HCT116 (cell line): ENCODE data around the gene SFPQ. TPM values are rescaled to one million over a fixed set of nuclear protein-coding genes. Genes with fewer than 3 reads are reported as not detected.

Experiments
- ATAC-seq: fragments of 200-7000 bp; cut with Tn5 transposase; 2 replicates; pipeline ENCODE4 v1.9.1; 2020; ENCODE audit warnings: mild to moderate bottlenecking, moderate library complexity
- BruUV-seq: library from RNA; stranded (reverse); fragments of 400-500 nt; replicated peaks from 2 replicates; lab custom pipeline; 2021; lab: Mats Ljungman, UMichigan
- CTCF ChIA-PET: fragments of 300-600 bp; sonication (Branson Sonifier 250); formaldehyde crosslinking; loops from one replicate; lab custom pipeline; 2021; ENCODE audit warnings: antibody characterized with exemption; lab: Charles Lee
- POLR2A ChIA-PET: fragments of 300-600, 350-600 bp; sonication (Branson Sonifier 250); formaldehyde crosslinking; loops from one replicate; lab custom pipeline; 2021; ENCODE audit warnings: antibody characterized with exemption; lab: Charles Lee
- RAD21 ChIA-PET, 2 experiments: fragments of 300-600 bp; sonication (Branson Sonifier 250); formaldehyde crosslinking; loops; one replicate each; lab custom pipeline; 2023; ENCODE audit warnings: low total read pairs in 2 of 2; ENCODE audit not compliant: uncharacterized antibody in 2 of 2, unreplicated experiment in 2 of 2, low non-redundant PET in 1 of 2; lab: Charles Lee
- DNase-seq: peaks from one replicate; pipeline ENCODE4 v3.0.0-alpha.2; 2010; ENCODE audit warnings: low read depth, low spot score
- H2AFZ ChIP-seq: fragments of 200-600 bp; shearing (Covaris generic), sonication (generic); 2 replicates; pipeline ENCODE4 v1.6.1; 2017; ENCODE audit warnings: low read depth, mixed run types, mixed read lengths, antibody characterized with exemption, low read length; ENCODE audit not compliant: poor library complexity, severe bottlenecking
- H3K27ac ChIP-seq: 2 replicates; pipeline ENCODE4 v1.5.1; 2012; ENCODE audit warnings: low read depth, low read length
- H3K27me3 ChIP-seq: fragments of 200-600 bp; sonication (generic); 2 replicates; pipeline ENCODE4 v1.6.1; 2016; ENCODE audit warnings: mixed run types, low read length, mixed read lengths; ENCODE audit not compliant: insufficient read depth
- H3K36me3 ChIP-seq, 2 experiments: fragments of 200-500 bp in 1 of 2; fragments of 200-600 bp in 1 of 2; sonication (Bioruptor generic) in 1 of 2; sonication (generic) in 1 of 2; 2 replicates each; pipeline versions ENCODE4 v1.5.1 to v1.6.1; 2014 to 2016; ENCODE audit warnings: low read length in 2 of 2, inconsistent platforms in 1 of 2, mixed read lengths in 1 of 2, mixed run types in 1 of 2; ENCODE audit not compliant: insufficient read depth in 2 of 2, control insufficient read depth in 1 of 2
- H3K4me1 ChIP-seq, 2 experiments: fragments of 200-600 bp in 1 of 2; sonication (generic) in 1 of 2; 2 replicates each; pipeline versions ENCODE4 v1.5.1 to v1.6.1; 2012 to 2017; ENCODE audit warnings: low read length in 2 of 2, inconsistent platforms in 1 of 2, mild to moderate bottlenecking in 1 of 2, mixed read lengths in 1 of 2, mixed run types in 1 of 2, moderate library complexity in 1 of 2; ENCODE audit not compliant: insufficient read depth in 2 of 2, control insufficient read depth in 1 of 2
- H3K4me2 ChIP-seq: fragments of 200-600 bp; sonication (generic); 2 replicates; pipeline ENCODE4 v1.6.1; 2017; ENCODE audit warnings: mixed run types, low read length, mixed read lengths
- H3K4me3 ChIP-seq, 2 experiments: fragments of 200-600 bp in 1 of 2; sonication (generic) in 1 of 2; replicated peaks in 1 of 2; 2 replicates each; pipeline ENCODE4 v1.5.1; 2011 to 2016; ENCODE audit warnings: low read length in 2 of 2, control low read depth in 1 of 2, low read depth in 1 of 2, mild to moderate bottlenecking in 1 of 2, mixed read lengths in 1 of 2, mixed run types in 1 of 2
- H3K79me2 ChIP-seq: fragments of 200-600 bp; sonication (generic); 2 replicates; pipeline ENCODE4 v1.6.1; 2017; ENCODE audit warnings: mild to moderate bottlenecking, mixed run types, low read length, moderate library complexity, mixed read lengths; ENCODE audit not compliant: insufficient read depth
- H3K9ac ChIP-seq: fragments of 200-600 bp; sonication (generic); 2 replicates; pipeline ENCODE4 v1.6.1; 2016; ENCODE audit warnings: low read length, mixed read lengths
- H3K9me2 ChIP-seq: fragments of 200-600 bp; sonication (generic), shearing (Covaris generic); 2 replicates; pipeline ENCODE4 v1.6.1; 2017; ENCODE audit warnings: mixed run types, mild to moderate bottlenecking, moderate library complexity; ENCODE audit not compliant: insufficient read depth
- H3K9me3 ChIP-seq, 2 experiments: fragments of 200-500 bp in 1 of 2; fragments of 200-600 bp in 1 of 2; sonication (Bioruptor generic) in 1 of 2; sonication (generic) in 1 of 2; 2 replicates each; pipeline ENCODE4 v1.6.1; 2014 to 2017; ENCODE audit warnings: low read length in 2 of 2, mixed read lengths in 2 of 2, inconsistent platforms in 1 of 2, low read depth in 1 of 2, mild to moderate bottlenecking in 1 of 2, mixed run types in 1 of 2, moderate library complexity in 1 of 2; ENCODE audit not compliant: control insufficient read depth in 1 of 2, insufficient read depth in 1 of 2
- H4K20me1 ChIP-seq: fragments of 200-600 bp; sonication (generic), shearing (Covaris generic); 2 replicates; pipeline ENCODE4 v1.6.1; 2017; ENCODE audit warnings: mixed run types, mild to moderate bottlenecking, moderate library complexity; ENCODE audit not compliant: insufficient read depth
- CBX3 ChIP-seq: IDR thresholded peaks from 2 replicates; pipeline ENCODE4 v1.6.1; 2012; ENCODE audit warnings: low read depth
- CTCF ChIP-seq, 3 experiments: fragments of 200-600 bp in 1 of 3; sonication (generic) in 1 of 3; IDR thresholded peaks in 2 of 3; conservative IDR thresholded peaks in 1 of 3; 2 replicates each; pipeline ENCODE4 v1.5.1; 2012 to 2017; ENCODE audit warnings: low read depth in 2 of 3, low read length in 2 of 3, antibody characterized with exemption in 1 of 3, borderline replicate concordance in 1 of 3, control low read depth in 1 of 3, mild to moderate bottlenecking in 1 of 3, mixed read lengths in 1 of 3, mixed run types in 1 of 3, moderate library complexity in 1 of 3; ENCODE audit not compliant: insufficient read depth in 1 of 3
- ELF1 ChIP-seq: IDR thresholded peaks from 2 replicates; pipeline ENCODE4 v1.6.1; 2012; ENCODE audit warnings: low read depth, borderline replicate concordance
- EZH2 ChIP-seq: fragments of 200-600 bp; sonication (generic); IDR thresholded peaks from 2 replicates; pipeline ENCODE4 v1.6.1; 2017; ENCODE audit warnings: antibody characterized with exemption, mixed run types
- EZH2phosphoT487 ChIP-seq: fragments of 200-600 bp; IDR thresholded peaks from 2 replicates; pipeline ENCODE4 v1.6.1; 2018; ENCODE audit warnings: antibody characterized with exemption, borderline replicate concordance
- FOSL1 ChIP-seq: IDR thresholded peaks from 2 replicates; pipeline ENCODE4 v1.6.1; 2012; ENCODE audit warnings: low read depth
- JUND ChIP-seq: IDR thresholded peaks from 2 replicates; pipeline ENCODE4 v1.6.1; 2012
- POLR2A ChIP-seq: IDR thresholded peaks from 2 replicates; pipeline ENCODE4 v1.7.0; 2011; ENCODE audit warnings: borderline replicate concordance; ENCODE audit not compliant: insufficient read depth, insufficient read length; ENCODE audit errors: extremely low read depth
- POLR2AphosphoS5 ChIP-seq: IDR thresholded peaks from 2 replicates; pipeline ENCODE4 v1.6.1; 2011; ENCODE audit warnings: mild to moderate bottlenecking, low read depth, low read length, moderate library complexity
- REST ChIP-seq: IDR thresholded peaks from 2 replicates; pipeline ENCODE4 v1.6.1; 2012; ENCODE audit warnings: low read depth
- SIN3A ChIP-seq: IDR thresholded peaks from 2 replicates; pipeline ENCODE4 v1.6.1; 2012; ENCODE audit warnings: low read depth
- SRF ChIP-seq: IDR thresholded peaks from 2 replicates; pipeline ENCODE4 v1.6.1; 2012; ENCODE audit warnings: low read depth
- ZFX ChIP-seq: fragments of 450-650 bp; IDR thresholded peaks from 2 replicates; pipeline ENCODE4 v1.6.1; 2017
- ZNF274 ChIP-seq: fragments of 200-500 bp; sonication (Bioruptor generic); IDR thresholded peaks from 2 replicates; pipeline ENCODE4 v1.6.1; 2014; ENCODE audit warnings: mild to moderate bottlenecking, low read depth, low read length, inconsistent platforms
- intact Hi-C: fragments of 100-400 bp; cut with micrococcal nuclease; formaldehyde crosslinking; loops from 2 replicates; pipeline ENCODE4 v1.10.0; 2022
- total RNA-seq: library from RNA; stranded (reverse); gene quantifications from one replicate; pipeline ENCODE4 v1.2.1, GENCODE V29; 2021; ENCODE audit not compliant: unreplicated experiment
- TF ChIP-seq, protein P1 (sequence below): IDR thresholded peaks from 2 replicates; pipeline ENCODE4 v1.6.1; 2012

The SFPQ gene
- total RNA-seq, 1 experiment from 2014 or later, result 327 TPM

- ChIA-PET CTCF (no interaction called here), POLR2A (no interaction called here), RAD21 (no interaction called here)
- Histone ChIP-seq H3K9me3 (no peaks in the 10 kb centered on the region), H3K27ac (no peak overlapping the region), H3K9me2 (no peaks in the 10 kb centered on the region), H3K36me3 (peaks cover 59 to 70% of the 10 kb centered on the region in 2 experiments), H3K79me2 (peaks cover 53% of the 10 kb centered on the region), H3K4me2 (no peak overlapping the region), H3K27me3 (no peaks in the 10 kb centered on the region), H3K4me1 (no peaks in the 10 kb centered on the region), H4K20me1 (peaks cover 69% of the 10 kb centered on the region), H3K4me3 (no peak overlapping the region), H2AFZ (no peak overlapping the region), H3K9ac (no peak overlapping the region)
- no TSS peak for BruUV-seq
- no peak for TF ChIP-seq CBX3
- no peak for TF ChIP-seq FOSL1
- no peak for TF ChIP-seq SRF
- TF ChIP-seq, protein P1, sequence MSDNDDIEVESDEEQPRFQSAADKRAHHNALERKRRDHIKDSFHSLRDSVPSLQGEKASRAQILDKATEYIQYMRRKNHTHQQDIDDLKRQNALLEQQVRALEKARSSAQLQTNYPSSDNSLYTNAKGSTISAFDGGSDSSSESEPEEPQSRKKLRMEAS, result no peak
- TF ChIP-seq ZNF274, result no peak
- no peak for TF ChIP-seq JUND
- no peak for TF ChIP-seq EZH2
- TF ChIP-seq CTCF (IDR thresholded peaks at IDR 0.05 in 2 of 3, conservative IDR thresholded peaks at IDR 0.05 in 1 of 3; ENCODE audit: borderline replicate concordance in 1 of 3, insufficient read depth in 1 of 3, low read depth in 2 of 3, low read length in 2 of 3), result no peak
- TF ChIP-seq REST, result no peak
- no peak for TF ChIP-seq ELF1
- TF ChIP-seq ZFX, result no peak
- TF ChIP-seq POLR2AphosphoS5, result no peak; the same call in 1 of the 2 replicates
- TF ChIP-seq EZH2phosphoT487, result no peak
- no peak for TF ChIP-seq SIN3A
- TF ChIP-seq POLR2A, result no peak
- ATAC-seq (no peak), DNase-seq (no peak)
- intact Hi-C loops, result no loop called here
Measured at GRCh38 chr1:35177237-35177786, 15.6 kb downstream of the SFPQ start.
